Measurements from ENCODE around the gene NUP54.

NUP54 gene

GRCh38 chr4:76182463-76182862, 34.3 kb upstream of the NUP54 start:
- TF ChIP-seq POU2F2 (IDR thresholded peaks at IDR 0.05; ENCODE audit: low read depth, low read length) (no peak), PAX5 (IDR thresholded peaks at IDR 0.05; ENCODE audit: insufficient read depth, low read length, severe bottlenecking) (no peak)
- FAIRE-seq (no peak), DNase-seq (ENCODE audit: insufficient read length, low spot score) (no peak)

DNA sequence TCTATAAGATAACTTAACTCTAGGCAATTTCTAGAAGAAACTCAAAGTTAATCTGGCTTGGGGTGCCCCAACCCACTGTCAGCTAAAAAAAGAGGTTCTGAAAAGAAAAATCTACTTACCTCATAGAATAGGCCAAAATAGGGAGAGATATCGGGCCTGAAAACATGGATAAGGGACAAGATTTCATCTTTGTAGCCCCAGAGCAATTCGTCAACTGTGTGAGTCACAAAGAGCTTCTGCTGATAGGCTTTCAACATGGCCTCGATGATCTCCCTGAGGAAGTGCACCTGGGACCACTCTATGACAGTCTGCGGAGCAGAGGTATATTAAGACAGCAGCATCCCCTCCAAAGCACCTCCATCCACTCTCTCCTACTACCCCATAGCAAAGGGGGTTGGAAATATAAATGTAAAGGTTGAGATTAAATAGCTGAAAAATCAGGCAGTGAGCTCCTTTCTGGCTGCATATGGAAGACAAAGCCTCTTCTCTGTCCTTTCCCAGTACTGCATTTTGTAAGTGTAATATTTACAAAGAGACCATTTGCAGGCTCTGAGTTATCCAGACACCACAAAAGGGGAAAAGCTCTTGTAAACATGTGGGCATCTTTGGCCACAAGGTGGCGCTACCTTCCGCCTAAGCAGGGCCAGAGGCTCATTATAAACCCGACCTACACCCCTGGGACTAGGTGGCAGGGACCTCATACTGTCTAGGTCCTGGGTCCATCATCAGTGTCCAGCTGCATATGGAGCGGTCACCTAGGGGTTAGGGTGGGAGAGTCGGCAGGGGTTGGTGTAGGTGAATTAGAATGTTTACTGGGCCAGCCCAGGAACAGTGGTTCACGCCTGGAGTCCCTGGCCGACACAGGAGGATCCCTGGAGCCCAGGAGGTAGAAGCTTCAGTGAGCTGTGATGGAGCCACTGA, 31.5 kb upstream of the NUP54 start:
- TF ChIP-seq POLR2AphosphoS5 (IDR thresholded peaks at IDR 0.05; ENCODE audit: low read depth, low read length) (no peak), POU2F2 (IDR thresholded peaks at IDR 0.05; ENCODE audit: low read depth, low read length) (peak; percentile 56; the same call in 1 of the 2 replicates)
- peak; percentile 90 for FAIRE-seq
- DNase-seq (ENCODE audit: insufficient read length, low spot score): peak; percentile 49

GRCh38 chr4:76178296-76178695, 30.1 kb upstream of the NUP54 start:
- no peak for FAIRE-seq
- TF ChIP-seq POU2F2 (IDR thresholded peaks at IDR 0.05; ENCODE audit: low read depth, low read length) (no peak), TAF1 (IDR thresholded peaks at IDR 0.05; ENCODE audit: low read depth, low read length) (no peak), POLR2A (IDR thresholded peaks at IDR 0.05; ENCODE audit: low read depth, low read length) (no peak), PAX5 (IDR thresholded peaks at IDR 0.05; ENCODE audit: insufficient read depth, low read length, severe bottlenecking) (no peak), POLR2AphosphoS5 (IDR thresholded peaks at IDR 0.05; ENCODE audit: low read depth, low read length) (no peak), SPI1 (IDR thresholded peaks at IDR 0.05; ENCODE audit: low read depth, low read length) (no peak)
- no peak for DNase-seq (ENCODE audit: insufficient read length, low spot score)

GRCh38 chr4:76177709-76178108, 29.5 kb upstream of the NUP54 start:
- TF ChIP-seq POLR2A (IDR thresholded peaks at IDR 0.05; ENCODE audit: low read depth, low read length) (no peak), POLR2AphosphoS5 (IDR thresholded peaks at IDR 0.05; ENCODE audit: low read depth, low read length) (no peak), PAX5 (IDR thresholded peaks at IDR 0.05; ENCODE audit: insufficient read depth, low read length, severe bottlenecking) (no peak), TAF1 (IDR thresholded peaks at IDR 0.05; ENCODE audit: low read depth, low read length) (no peak), POU2F2 (IDR thresholded peaks at IDR 0.05; ENCODE audit: low read depth, low read length) (no peak), SPI1 (IDR thresholded peaks at IDR 0.05; ENCODE audit: low read depth, low read length) (no peak)
- FAIRE-seq (no peak), DNase-seq (ENCODE audit: insufficient read length, low spot score) (no peak)

DNA sequence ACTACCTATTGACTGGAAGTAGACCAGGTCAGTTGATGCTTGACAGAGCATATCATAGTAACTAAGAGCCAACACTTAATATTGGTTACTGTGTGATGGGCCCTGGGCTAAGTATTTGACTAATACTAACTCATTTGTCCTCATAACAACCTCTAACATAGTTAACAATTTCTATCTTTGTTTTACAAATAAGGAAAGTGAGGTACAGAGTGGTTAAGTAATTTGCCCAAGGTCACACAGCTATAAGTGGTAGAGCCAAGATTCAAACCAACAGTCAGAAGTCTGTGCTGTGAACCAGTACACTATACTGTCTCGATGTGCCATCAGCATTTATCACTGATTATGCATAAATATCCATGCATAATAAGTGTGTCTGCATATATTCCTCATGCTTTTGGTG, 27.1 kb upstream of the NUP54 start:
- DNase-seq (ENCODE audit: insufficient read length, low spot score) (no peak), FAIRE-seq (no peak)
- TF ChIP-seq TAF1 (IDR thresholded peaks at IDR 0.05; ENCODE audit: low read depth, low read length): no peak
- no peak for TF ChIP-seq POLR2A (IDR thresholded peaks at IDR 0.05; ENCODE audit: low read depth, low read length)
- TF ChIP-seq SPI1 (IDR thresholded peaks at IDR 0.05; ENCODE audit: low read depth, low read length): no peak
- no peak for TF ChIP-seq PAX5 (IDR thresholded peaks at IDR 0.05; ENCODE audit: insufficient read depth, low read length, severe bottlenecking)
- no peak for TF ChIP-seq POLR2AphosphoS5 (IDR thresholded peaks at IDR 0.05; ENCODE audit: low read depth, low read length)
- TF ChIP-seq POU2F2 (IDR thresholded peaks at IDR 0.05; ENCODE audit: low read depth, low read length): no peak

DNA sequence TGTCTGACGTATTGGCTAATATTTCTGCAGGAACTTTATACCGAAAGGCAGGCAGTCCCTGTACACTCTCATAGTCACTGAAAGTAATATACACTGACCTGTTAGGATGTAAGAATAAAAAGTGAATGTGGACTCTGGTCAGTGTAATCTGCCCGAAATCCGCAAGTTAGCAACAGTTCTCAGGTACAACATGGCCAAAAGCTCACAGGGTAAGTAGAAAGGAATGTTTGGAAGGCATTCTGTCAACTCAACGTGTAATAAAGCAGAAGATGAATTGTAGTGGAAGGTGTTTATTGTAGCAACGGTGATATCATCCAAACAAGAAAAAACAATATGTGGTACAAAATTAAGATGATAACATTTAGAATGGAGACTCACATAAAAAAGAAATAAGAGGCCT, 26.0 kb upstream of the NUP54 start:
- no peak for DNase-seq (ENCODE audit: insufficient read length, low spot score)
- no peak for FAIRE-seq

GRCh38 chr4:76168688-76169087, 20.5 kb upstream of the NUP54 start:
- DNase-seq (ENCODE audit: insufficient read length, low spot score): no peak
- no peak for FAIRE-seq
- TF ChIP-seq TAF1 (IDR thresholded peaks at IDR 0.05; ENCODE audit: low read depth, low read length) (no peak), PAX5 (IDR thresholded peaks at IDR 0.05; ENCODE audit: insufficient read depth, low read length, severe bottlenecking) (no peak), POLR2AphosphoS5 (IDR thresholded peaks at IDR 0.05; ENCODE audit: low read depth, low read length) (no peak), POU2F2 (IDR thresholded peaks at IDR 0.05; ENCODE audit: low read depth, low read length) (no peak)

More for the DNA sequence above, 26.0 kb upstream of the NUP54 start:
- TF ChIP-seq SPI1 (IDR thresholded peaks at IDR 0.05; ENCODE audit: low read depth, low read length) (no peak), POLR2A (IDR thresholded peaks at IDR 0.05; ENCODE audit: low read depth, low read length) (no peak), TAF1 (IDR thresholded peaks at IDR 0.05; ENCODE audit: low read depth, low read length) (no peak), PAX5 (IDR thresholded peaks at IDR 0.05; ENCODE audit: insufficient read depth, low read length, severe bottlenecking) (no peak)

DNA sequence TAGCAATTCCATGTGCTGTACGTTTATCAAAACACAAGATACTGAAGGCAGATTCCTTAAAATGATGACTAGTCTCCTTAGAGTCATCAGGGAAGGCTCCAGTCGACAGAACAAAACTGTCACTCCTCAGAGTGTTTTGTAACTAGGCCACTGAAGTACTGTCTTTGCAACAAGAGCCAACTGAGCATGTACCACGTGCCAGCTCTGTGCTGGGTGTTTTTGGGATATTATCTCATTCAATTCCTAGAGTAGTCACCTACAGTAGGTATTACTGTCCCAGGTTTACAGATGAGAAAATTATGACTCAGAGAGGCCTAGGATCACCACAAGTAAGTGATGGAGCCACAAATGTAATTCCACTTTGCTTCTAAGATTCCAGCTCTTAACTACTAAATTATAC, 18.3 kb upstream of the NUP54 start:
- DNase-seq (ENCODE audit: insufficient read length, low spot score): no peak

DNA sequence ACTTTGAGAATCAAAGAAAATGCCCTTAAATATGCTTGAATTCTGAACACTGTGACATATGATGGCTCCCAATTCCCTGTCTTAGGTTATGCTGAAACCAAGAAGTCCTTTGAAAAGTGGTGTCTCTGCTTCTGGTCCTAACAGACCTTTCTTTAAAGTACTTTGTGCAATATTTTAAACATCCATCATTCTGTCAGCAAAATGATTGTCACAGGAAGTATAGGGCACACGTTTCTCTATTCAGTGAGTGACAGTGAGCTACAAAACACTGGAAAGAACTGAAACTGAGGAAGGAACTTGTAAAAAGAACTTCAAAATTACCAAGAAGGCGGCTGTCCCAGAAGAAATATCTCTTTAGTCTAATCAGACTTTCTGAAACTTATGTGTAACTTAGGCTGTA, 12.2 kb upstream of the NUP54 start:
- DNase-seq (ENCODE audit: insufficient read length, low spot score): no peak
- TF ChIP-seq TAF1 (IDR thresholded peaks at IDR 0.05; ENCODE audit: low read depth, low read length) (no peak), PAX5 (IDR thresholded peaks at IDR 0.05; ENCODE audit: insufficient read depth, low read length, severe bottlenecking) (no peak), POU2F2 (IDR thresholded peaks at IDR 0.05; ENCODE audit: low read depth, low read length) (no peak), POLR2AphosphoS5 (IDR thresholded peaks at IDR 0.05; ENCODE audit: low read depth, low read length) (no peak), SPI1 (IDR thresholded peaks at IDR 0.05; ENCODE audit: low read depth, low read length) (no peak), POLR2A (IDR thresholded peaks at IDR 0.05; ENCODE audit: low read depth, low read length) (no peak)
- FAIRE-seq: no peak

More for the DNA sequence above, 18.3 kb upstream of the NUP54 start:
- TF ChIP-seq POU2F2 (IDR thresholded peaks at IDR 0.05; ENCODE audit: low read depth, low read length) (no peak), POLR2AphosphoS5 (IDR thresholded peaks at IDR 0.05; ENCODE audit: low read depth, low read length) (no peak), PAX5 (IDR thresholded peaks at IDR 0.05; ENCODE audit: insufficient read depth, low read length, severe bottlenecking) (no peak), SPI1 (IDR thresholded peaks at IDR 0.05; ENCODE audit: low read depth, low read length) (no peak), POLR2A (IDR thresholded peaks at IDR 0.05; ENCODE audit: low read depth, low read length) (no peak), TAF1 (IDR thresholded peaks at IDR 0.05; ENCODE audit: low read depth, low read length) (no peak)
- FAIRE-seq: no peak

- DNase-seq (ENCODE audit: insufficient read length, low spot score) (no peak), FAIRE-seq (no peak)
- no peak for TF ChIP-seq PAX5 (IDR thresholded peaks at IDR 0.05; ENCODE audit: insufficient read depth, low read length, severe bottlenecking)
- TF ChIP-seq SPI1 (IDR thresholded peaks at IDR 0.05; ENCODE audit: low read depth, low read length): no peak
- TF ChIP-seq TAF1 (IDR thresholded peaks at IDR 0.05; ENCODE audit: low read depth, low read length): no peak
- no peak for TF ChIP-seq POLR2AphosphoS5 (IDR thresholded peaks at IDR 0.05; ENCODE audit: low read depth, low read length)
- no peak for TF ChIP-seq POLR2A (IDR thresholded peaks at IDR 0.05; ENCODE audit: low read depth, low read length)
- no peak for TF ChIP-seq POU2F2 (IDR thresholded peaks at IDR 0.05; ENCODE audit: low read depth, low read length)
Observed at GRCh38 chr4:76156635-76157034, 8.4 kb upstream of the NUP54 start.
